Activated CD8-positive, alpha-beta T cell treated with anti-CD3 and anti-CD28 coated beads for 36 hours (primary cell): ENCODE data around the gene KCNK10. TPM values are rescaled to one million over a fixed set of nuclear protein-coding genes. Genes with fewer than 3 reads are reported as not detected.

Experiments used
- ATAC-seq: fragments of 200-7000 bp; cut with Tn5 transposase; one replicate; pipeline ENCODE4 v1.10.0; 2021; ENCODE audit warnings: mild to moderate bottlenecking, moderate library complexity
- CTCF ChIA-PET: fragments of 350-600 bp; sonication (Branson Sonifier 250); formaldehyde crosslinking; loops from one replicate; lab custom pipeline; 2021; ENCODE audit warnings: antibody characterized with exemption; lab: Charles Lee
- POLR2A ChIA-PET: fragments of 350-600 bp; sonication (Branson Sonifier 250); formaldehyde crosslinking; loops from one replicate; lab custom pipeline; 2021; ENCODE audit warnings: antibody characterized with exemption; lab: Charles Lee
- DNase-seq: peaks from one replicate; pipeline ENCODE4 v3.0.0-alpha.2; 2020
- H3K27ac Mint-ChIP-seq: one replicate; pipeline ENCODE4 v1.8.0; 2021; ENCODE audit warnings: mild to moderate bottlenecking, mixed read lengths
- H3K27me3 Mint-ChIP-seq: one replicate; pipeline ENCODE4 v1.8.0; 2021; ENCODE audit warnings: mixed read lengths
- H3K36me3 Mint-ChIP-seq: one replicate; pipeline ENCODE4 v1.8.0; 2021; ENCODE audit warnings: low read depth, mixed read lengths
- H3K4me1 Mint-ChIP-seq: one replicate; pipeline ENCODE4 v1.8.0; 2021; ENCODE audit warnings: low read depth, mixed read lengths
- H3K4me3 Mint-ChIP-seq: one replicate; pipeline ENCODE4 v1.8.0; 2021; ENCODE audit warnings: mild to moderate bottlenecking, moderate library complexity, mixed read lengths
- H3K9me3 Mint-ChIP-seq: one replicate; pipeline ENCODE4 v1.8.0; 2021; ENCODE audit warnings: mixed read lengths
- CTCF ChIP-seq: fragments of 200-600 bp; IDR thresholded peaks from one replicate; pipeline ENCODE4 v1.8.0; 2022; ENCODE audit warnings: antibody characterized with exemption, mild to moderate bottlenecking
- intact Hi-C: fragments of 100-400 bp; cut with micrococcal nuclease; formaldehyde crosslinking; loops from one replicate; pipeline ENCODE4 v1.10.0; 2022
- total RNA-seq, 2 experiments: library from RNA; stranded (reverse); gene quantifications; one replicate each; pipeline ENCODE4 v1.2.3, GENCODE V29; 2021

KCNK10 gene
- total RNA-seq, 2 experiments from 2014 or later = not detected

DNA sequence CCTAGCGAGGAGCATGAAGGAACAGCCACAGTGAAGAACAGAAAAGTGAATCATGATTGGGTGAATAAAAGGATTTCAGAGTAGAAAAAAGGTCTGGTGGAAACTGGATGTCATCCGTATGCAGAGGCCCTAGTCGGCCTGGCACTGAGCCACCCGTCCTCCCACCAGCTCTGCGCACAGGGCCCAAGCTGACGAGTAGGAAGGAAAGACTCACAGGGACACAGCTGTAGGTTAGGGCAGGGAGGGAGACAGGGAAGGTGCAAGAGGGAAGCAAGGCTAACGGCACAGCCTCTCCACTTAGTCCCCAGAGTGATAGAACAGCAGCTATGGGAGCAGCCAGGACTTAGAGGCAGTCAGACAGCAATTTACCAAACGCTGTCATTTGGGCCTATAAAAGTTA lies 112.6 kb downstream of the KCNK10 start:
- Mint-ChIP-seq H3K4me1 (no peaks in the 10 kb centered on the region), H3K4me3 (no peak overlapping the region), H3K27me3 (peaks cover 7% of the 10 kb centered on the region), H3K9me3 (no peaks in the 10 kb centered on the region), H3K36me3 (no peaks in the 10 kb centered on the region), H3K27ac (no peak overlapping the region)
- CTCF ChIA-PET = interaction anchor here (1.3 kb wide), 1 partner anchor 21 kb away, joined by 3 read pairs; no protein-coding TSS in a partner anchor
- ATAC-seq (no peak), DNase-seq (no peak)
- POLR2A ChIA-PET = no interaction called here
- TF ChIP-seq CTCF = no peak
- intact Hi-C loops = no loop called here

GRCh38 chr14:88209273-88209672 lies 113.8 kb downstream of the KCNK10 start:
- Mint-ChIP-seq H3K9me3 (no peaks in the 10 kb centered on the region), H3K36me3 (no peaks in the 10 kb centered on the region), H3K4me1 (no peaks in the 10 kb centered on the region), H3K27me3 (peaks cover 13% of the 10 kb centered on the region), H3K4me3 (no peak overlapping the region), H3K27ac (no peak overlapping the region)
- DNase-seq = no peak
- CTCF ChIA-PET = interaction anchor here (1.3 kb wide), 1 partner anchor 22 kb away, joined by 3 read pairs; no protein-coding TSS in a partner anchor
- intact Hi-C loops = no loop called here
- ATAC-seq = no peak
- POLR2A ChIA-PET = no interaction called here
- TF ChIP-seq CTCF = no peak

- no peak for DNase-seq
- H3K27me3 Mint-ChIP-seq = peaks cover 13% of the 10 kb centered on the region
- H3K9me3 Mint-ChIP-seq = no peaks in the 10 kb centered on the region
- ChIA-PET CTCF (no interaction called here), POLR2A (no interaction called here)
- H3K4me3 Mint-ChIP-seq = no peak overlapping the region
- TF ChIP-seq CTCF = no peak
- ATAC-seq = no peak
- H3K36me3 Mint-ChIP-seq = no peaks in the 10 kb centered on the region
- intact Hi-C loops = no loop called here
- H3K27ac Mint-ChIP-seq = no peak overlapping the region
- H3K4me1 Mint-ChIP-seq = no peaks in the 10 kb centered on the region
Observed at GRCh38 chr14:88208858-88209257, 114.2 kb downstream of the KCNK10 start.

- no peak for TF ChIP-seq CTCF
- no peaks in the 10 kb centered on the region for H3K9me3 Mint-ChIP-seq
- ChIA-PET POLR2A (no interaction called here), CTCF (no interaction called here)
- no peaks in the 10 kb centered on the region for H3K36me3 Mint-ChIP-seq
- peaks cover 13% of the 10 kb centered on the region for H3K27me3 Mint-ChIP-seq
- no peak for DNase-seq
- no peak overlapping the region for H3K27ac Mint-ChIP-seq
- H3K4me3 Mint-ChIP-seq = no peak overlapping the region
- H3K4me1 Mint-ChIP-seq = no peaks in the 10 kb centered on the region
- intact Hi-C loops = no loop called here
- ATAC-seq = no peak
Observed at GRCh38 chr14:88204221-88204620, 118.8 kb downstream of the KCNK10 start.

GRCh38 chr14:88203291-88203690 lies 119.8 kb downstream of the KCNK10 start:
- ChIA-PET POLR2A (no interaction called here), CTCF (interaction anchor here (1.0 kb wide), 1 partner anchor 14 kb away, joined by 5 read pairs; no protein-coding TSS in a partner anchor)
- no peaks in the 10 kb centered on the region for H3K4me1 Mint-ChIP-seq
- H3K27me3 Mint-ChIP-seq = peaks cover 13% of the 10 kb centered on the region
- intact Hi-C loops = no loop called here
- H3K36me3 Mint-ChIP-seq = no peaks in the 10 kb centered on the region
- no peak for TF ChIP-seq CTCF
- no peak overlapping the region for H3K27ac Mint-ChIP-seq
- no peak for ATAC-seq
- no peak overlapping the region for H3K4me3 Mint-ChIP-seq
- DNase-seq = no peak
- no peaks in the 10 kb centered on the region for H3K9me3 Mint-ChIP-seq
